Esophagus squamous epithelium (tissue), 5 donors: ENCODE results near the gene ORC3. TPM values are rescaled to one million over a fixed set of nuclear protein-coding genes. Genes with fewer than 3 reads are reported as not detected.

ENCODE experiments used
- DNase-seq: peaks from one replicate; lab custom pipeline; 2025; lab: John Stamatoyannopoulos, UW
- H3K27ac ChIP-seq, 4 donors: fragments of 200-600 bp; sonication (generic); one replicate each; pipeline ENCODE4 v1.5.1; 2016 to 2019; ENCODE audit warnings: mild to moderate bottlenecking in 1 of 4
- H3K27me3 ChIP-seq, 4 donors: fragments of 200-600 bp; sonication (generic); 1 replicate in 3 of 4; 2 replicates in 1 of 4; pipeline versions ENCODE4 v1.5.1 to v1.6.0; 2017 to 2021; ENCODE audit warnings: antibody characterized with exemption in 1 of 4
- H3K36me3 ChIP-seq, 3 donors: fragments of 200-600 bp; sonication (generic); one replicate each; pipeline ENCODE4 v1.5.1; 2016 to 2019
- H3K4me1 ChIP-seq, 3 donors: fragments of 200-600 bp; sonication (generic); one replicate each; pipeline ENCODE4 v1.5.1; 2017 to 2019
- H3K4me3 ChIP-seq, 4 donors: fragments of 200-600 bp; sonication (generic); 1 replicate in 3 of 4; 2 replicates in 1 of 4; pipeline ENCODE4 v1.5.1; 2016 to 2019; ENCODE audit warnings: mild to moderate bottlenecking in 2 of 4, moderate library complexity in 1 of 4
- H3K9me3 ChIP-seq, 3 donors: fragments of 200-600 bp; sonication (generic); one replicate each; pipeline ENCODE4 v1.5.1; 2016 to 2019
- POLR2A ChIP-seq, 4 donors: fragments of 450-650 bp; IDR thresholded peaks; one replicate each; pipeline ENCODE4 v1.6.1; 2017; ENCODE audit warnings: antibody characterized with exemption in 4 of 4, mild to moderate bottlenecking in 4 of 4, moderate library complexity in 3 of 4
- WGBS, 2 donors: methylation state at CpG; one replicate each; pipeline ENCODE4 v1.1.5; 2018; 5-methylcytosine and 5-hydroxymethylcytosine counted together
- intact Hi-C: fragments of 100-400 bp; cut with DNase I; formaldehyde crosslinking; loops from one replicate; pipeline ENCODE4 v1.15.0; 2022
- total RNA-seq, 4 donors: library from RNA; depleted of rRNA; stranded (reverse); fragments of >200 nt; gene quantifications; one replicate each; pipeline ENCODE4 v1.1.0, GENCODE V29; 2016
- TF ChIP-seq, protein P1 (sequence below), 6 experiments: fragments of 450-650 bp in 4 of 6; fragments of 200-600 bp in 2 of 6; sonication (generic) in 2 of 6; IDR thresholded peaks; one replicate each; pipeline ENCODE4 v1.5.1; 2016 to 2019; ENCODE audit warnings: antibody characterized with exemption in 6 of 6, mild to moderate bottlenecking in 4 of 6, moderate library complexity in 4 of 6
- donor health status: DM: yes; HTN: yes; CAD: no.

Gene ORC3
- total RNA-seq, 4 donors from 2014 or later = 8.6 to 15.4 (median 12.7) TPM

DNA sequence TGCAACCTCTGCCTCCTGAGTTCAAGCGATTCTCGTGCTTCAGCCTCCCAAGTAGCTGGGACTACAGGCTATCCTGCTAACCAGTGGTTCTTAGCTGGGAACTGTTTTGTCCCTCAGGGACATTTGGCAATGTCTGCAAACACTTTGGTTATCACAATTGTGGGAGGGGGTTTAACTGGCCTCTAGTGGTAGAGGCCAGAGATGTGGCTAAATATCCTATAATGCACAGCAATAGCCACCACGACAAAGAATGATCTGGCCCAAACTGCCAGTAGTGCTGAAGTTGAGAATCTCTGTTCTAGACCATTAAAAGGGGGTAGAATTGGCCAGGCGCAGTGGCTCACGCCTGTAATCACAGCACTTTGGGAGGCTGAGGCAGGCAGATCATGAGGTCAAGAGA lies 83.3 kb downstream of the ORC3 start:
- intact Hi-C loops = no loop called here
- Histone ChIP-seq H3K27ac (no peak overlapping the region), H3K36me3 (peaks cover 0 to 95% (median 22%) of the 10 kb centered on the region in 3 donors), H3K4me3 (no peak overlapping the region), H3K27me3 (no peaks in the 10 kb centered on the region), H3K9me3 (no peaks in the 10 kb centered on the region), H3K4me1 (peaks cover 0 to 11% (median 0%) of the 10 kb centered on the region in 3 donors)
- WGBS, 2 donors = 100% methylated on average over 3 of the region's 5 CpGs
- TF ChIP-seq, protein P1, sequence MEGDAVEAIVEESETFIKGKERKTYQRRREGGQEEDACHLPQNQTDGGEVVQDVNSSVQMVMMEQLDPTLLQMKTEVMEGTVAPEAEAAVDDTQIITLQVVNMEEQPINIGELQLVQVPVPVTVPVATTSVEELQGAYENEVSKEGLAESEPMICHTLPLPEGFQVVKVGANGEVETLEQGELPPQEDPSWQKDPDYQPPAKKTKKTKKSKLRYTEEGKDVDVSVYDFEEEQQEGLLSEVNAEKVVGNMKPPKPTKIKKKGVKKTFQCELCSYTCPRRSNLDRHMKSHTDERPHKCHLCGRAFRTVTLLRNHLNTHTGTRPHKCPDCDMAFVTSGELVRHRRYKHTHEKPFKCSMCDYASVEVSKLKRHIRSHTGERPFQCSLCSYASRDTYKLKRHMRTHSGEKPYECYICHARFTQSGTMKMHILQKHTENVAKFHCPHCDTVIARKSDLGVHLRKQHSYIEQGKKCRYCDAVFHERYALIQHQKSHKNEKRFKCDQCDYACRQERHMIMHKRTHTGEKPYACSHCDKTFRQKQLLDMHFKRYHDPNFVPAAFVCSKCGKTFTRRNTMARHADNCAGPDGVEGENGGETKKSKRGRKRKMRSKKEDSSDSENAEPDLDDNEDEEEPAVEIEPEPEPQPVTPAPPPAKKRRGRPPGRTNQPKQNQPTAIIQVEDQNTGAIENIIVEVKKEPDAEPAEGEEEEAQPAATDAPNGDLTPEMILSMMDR (IDR thresholded peaks at IDR 0.05) = no peak
- TF ChIP-seq POLR2A (IDR thresholded peaks at IDR 0.05) = no peak
- no peak for DNase-seq

DNA sequence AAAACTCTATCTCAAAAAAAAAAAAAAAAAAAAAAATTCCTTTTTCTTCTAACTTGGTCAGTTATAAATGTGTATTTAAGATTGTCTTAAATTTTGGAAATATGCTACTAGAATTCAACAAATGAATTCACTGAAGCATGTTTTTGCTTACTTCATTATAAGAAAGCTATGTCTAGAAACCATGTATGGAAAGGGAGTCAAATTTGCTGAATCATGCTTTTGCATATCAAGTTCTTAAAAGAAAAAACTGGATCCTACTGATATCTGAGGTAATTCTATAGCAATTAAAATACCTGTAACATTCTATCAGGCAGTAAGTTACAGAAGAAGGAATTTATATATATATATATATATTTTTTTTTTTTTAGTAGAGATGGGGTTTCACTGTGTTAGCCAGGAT lies 84.4 kb downstream of the ORC3 start:
- intact Hi-C loops = no loop called here
- H3K27ac ChIP-seq = no peak overlapping the region
- no peak for DNase-seq
- no peaks in the 10 kb centered on the region for H3K27me3 ChIP-seq
- TF ChIP-seq, protein P1 (IDR thresholded peaks at IDR 0.05) = no peak
- no peak for TF ChIP-seq POLR2A (IDR thresholded peaks at IDR 0.05)
- peaks cover 0 to 11% (median 0%) of the 10 kb centered on the region in 3 donors for H3K4me1 ChIP-seq
- peaks cover 0 to 96% (median 22%) of the 10 kb centered on the region in 3 donors for H3K36me3 ChIP-seq
- H3K9me3 ChIP-seq = no peaks in the 10 kb centered on the region
- no peak overlapping the region for H3K4me3 ChIP-seq

DNA sequence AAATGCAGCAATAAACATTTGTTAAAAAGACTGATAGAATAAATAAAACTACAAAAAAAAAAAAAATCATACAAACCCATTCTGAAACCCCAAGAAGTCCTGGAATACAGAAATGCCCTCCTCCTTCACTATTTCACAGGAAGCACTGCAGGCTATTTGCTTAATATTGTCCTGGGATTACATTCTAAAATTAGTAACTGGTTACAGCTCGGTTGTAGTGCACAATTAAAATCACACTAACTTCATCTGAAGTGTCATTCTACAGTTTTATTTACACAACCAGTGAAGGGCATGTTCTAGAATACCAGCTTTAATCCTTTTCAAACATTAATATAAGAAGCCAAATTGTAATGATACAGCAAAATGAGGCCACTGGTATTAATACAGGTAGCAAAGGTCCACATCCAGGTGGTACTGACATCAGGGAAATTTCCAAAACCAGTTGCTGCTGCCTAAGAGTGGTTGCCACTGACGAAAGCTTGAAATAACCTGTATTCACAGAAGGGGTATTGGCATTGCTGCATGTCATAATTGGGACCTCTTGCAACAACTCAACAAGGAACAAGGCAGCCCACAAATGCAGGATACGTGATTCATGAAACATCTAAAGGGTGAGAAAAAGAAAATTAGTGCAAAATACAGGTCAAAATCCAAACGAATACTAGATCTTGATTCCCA lies 85.2 kb downstream of the ORC3 start:
- no peak overlapping the region for H3K27ac ChIP-seq
- DNase-seq = no peak

GRCh38 chr6:87682310-87682709 lies 92.4 kb downstream of the ORC3 start:
- H3K27me3 ChIP-seq = no peaks in the 10 kb centered on the region

More for the DNA sequence above, 85.2 kb downstream of the ORC3 start:
- intact Hi-C loops = no loop called here
- Histone ChIP-seq H3K4me1 (peaks cover 0 to 11% (median 0%) of the 10 kb centered on the region in 3 donors), H3K27me3 (no peaks in the 10 kb centered on the region), H3K36me3 (peaks cover 0 to 96% (median 24%) of the 10 kb centered on the region in 3 donors), H3K9me3 (no peaks in the 10 kb centered on the region), H3K4me3 (no peak overlapping the region)
- TF ChIP-seq, protein P1 (IDR thresholded peaks at IDR 0.05) = no peak
- no peak for TF ChIP-seq POLR2A (IDR thresholded peaks at IDR 0.05)
- 45 to 53% methylated on average over 4 of the region's 4 CpGs for WGBS, 2 donors

DNA sequence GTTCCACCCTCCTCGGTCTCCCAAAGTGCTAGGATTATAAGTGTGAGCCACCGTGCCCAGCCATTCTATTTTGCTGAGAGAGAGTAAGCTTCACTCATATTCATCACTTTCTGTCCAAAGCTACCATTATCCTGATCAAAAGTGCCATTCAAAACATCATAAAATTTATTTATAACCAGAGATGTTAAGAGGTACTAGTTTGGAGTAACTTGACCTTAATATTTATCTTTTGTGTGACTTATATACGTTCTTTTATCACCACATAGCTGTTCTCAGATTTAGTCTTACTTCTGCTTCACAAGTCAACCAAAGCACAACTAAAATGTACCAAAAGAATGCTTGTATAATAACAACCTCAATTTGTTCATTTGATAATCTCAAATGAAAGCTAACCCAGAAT lies 94.0 kb downstream of the ORC3 start:
- H3K27me3 ChIP-seq = no peaks in the 10 kb centered on the region
- peaks cover 0 to 27% (median 8%) of the 10 kb centered on the region in 3 donors for H3K36me3 ChIP-seq
- H3K27ac ChIP-seq = no peak overlapping the region
- no peak for TF ChIP-seq POLR2A (IDR thresholded peaks at IDR 0.05)
- TF ChIP-seq, protein P1 (IDR thresholded peaks at IDR 0.05) = no peak
- no peak overlapping the region for H3K4me3 ChIP-seq
- 77 to 80% methylated on average over 3 of the region's 3 CpGs for WGBS, 2 donors
- no peaks in the 10 kb centered on the region for H3K9me3 ChIP-seq
- no peak for DNase-seq
- H3K4me1 ChIP-seq = peaks cover 0 to 65% (median 5%) of the 10 kb centered on the region in 3 donors
- intact Hi-C loops = no loop called here

More at GRCh38 chr6:87682310-87682709, 92.4 kb downstream of the ORC3 start:
- intact Hi-C loops = no loop called here
- Histone ChIP-seq H3K36me3 (peaks cover 0 to 43% (median 11%) of the 10 kb centered on the region in 3 donors), H3K27ac (no peak overlapping the region), H3K4me1 (peaks cover 0 to 49% (median 5%) of the 10 kb centered on the region in 3 donors), H3K4me3 (no peak overlapping the region), H3K9me3 (no peaks in the 10 kb centered on the region)
- no peak for TF ChIP-seq POLR2A (IDR thresholded peaks at IDR 0.05)
- TF ChIP-seq, protein P1 (IDR thresholded peaks at IDR 0.05) = no peak
- DNase-seq = no peak
